Superior temporal gyrus (tissue), 1 donor: Measurements from ENCODE around the gene AZU1.

Experiments
- DNase-seq: peaks from one replicate; pipeline ENCODE4 v3.0.0-alpha.2; 2016; ENCODE audit errors: extremely low spot score

Gene AZU1

DNA sequence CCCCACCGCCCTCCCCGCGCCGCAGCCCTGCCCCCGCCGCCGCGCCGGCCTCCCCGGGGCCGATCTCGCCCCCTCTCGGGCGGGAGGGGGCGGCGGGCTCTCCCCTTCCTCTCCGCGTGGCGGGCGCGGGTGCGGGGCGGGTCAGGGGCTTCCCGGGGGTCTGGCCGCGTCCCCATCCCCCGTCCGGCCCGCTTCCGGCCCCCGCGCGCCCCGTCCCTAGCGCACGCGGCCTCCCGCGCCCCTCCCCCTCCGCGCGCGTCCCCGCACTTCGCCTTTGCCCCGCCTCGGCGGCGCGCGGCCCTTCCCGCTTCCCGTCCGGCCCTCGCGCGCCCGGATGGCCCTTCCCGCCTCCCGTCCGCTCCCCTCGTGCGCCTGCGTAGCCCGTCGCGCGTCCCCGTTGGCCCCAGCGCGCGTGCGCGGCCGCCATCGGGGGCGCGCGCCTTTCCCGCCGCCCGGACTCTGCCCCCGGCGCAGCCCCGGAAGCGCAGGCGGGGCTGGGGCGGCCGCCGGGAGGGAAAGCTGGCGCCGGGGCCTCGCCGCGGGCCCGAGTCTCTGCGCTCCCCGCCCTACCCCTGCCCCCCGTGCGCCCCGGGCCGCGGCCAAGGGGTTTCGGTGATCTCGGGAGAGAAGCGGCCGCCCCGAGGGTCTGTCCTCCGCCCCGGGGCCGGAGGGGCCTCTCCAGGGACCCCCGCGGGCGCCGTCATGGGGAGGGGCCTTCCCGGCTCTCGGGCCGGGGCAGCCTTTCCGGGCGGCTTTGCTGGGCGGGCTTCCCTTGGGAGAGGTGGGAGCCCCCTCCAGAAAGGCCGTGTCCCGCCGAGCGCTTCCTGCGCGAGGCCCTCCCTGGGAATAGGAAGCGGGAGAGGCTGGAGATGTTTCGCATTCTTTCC lies 29.9 kb upstream of the AZU1 start:
- peak; percentile 70 for DNase-seq

GRCh38 chr19:798415-799075 lies 29.1 kb upstream of the AZU1 start:
- DNase-seq: no peak

DNA sequence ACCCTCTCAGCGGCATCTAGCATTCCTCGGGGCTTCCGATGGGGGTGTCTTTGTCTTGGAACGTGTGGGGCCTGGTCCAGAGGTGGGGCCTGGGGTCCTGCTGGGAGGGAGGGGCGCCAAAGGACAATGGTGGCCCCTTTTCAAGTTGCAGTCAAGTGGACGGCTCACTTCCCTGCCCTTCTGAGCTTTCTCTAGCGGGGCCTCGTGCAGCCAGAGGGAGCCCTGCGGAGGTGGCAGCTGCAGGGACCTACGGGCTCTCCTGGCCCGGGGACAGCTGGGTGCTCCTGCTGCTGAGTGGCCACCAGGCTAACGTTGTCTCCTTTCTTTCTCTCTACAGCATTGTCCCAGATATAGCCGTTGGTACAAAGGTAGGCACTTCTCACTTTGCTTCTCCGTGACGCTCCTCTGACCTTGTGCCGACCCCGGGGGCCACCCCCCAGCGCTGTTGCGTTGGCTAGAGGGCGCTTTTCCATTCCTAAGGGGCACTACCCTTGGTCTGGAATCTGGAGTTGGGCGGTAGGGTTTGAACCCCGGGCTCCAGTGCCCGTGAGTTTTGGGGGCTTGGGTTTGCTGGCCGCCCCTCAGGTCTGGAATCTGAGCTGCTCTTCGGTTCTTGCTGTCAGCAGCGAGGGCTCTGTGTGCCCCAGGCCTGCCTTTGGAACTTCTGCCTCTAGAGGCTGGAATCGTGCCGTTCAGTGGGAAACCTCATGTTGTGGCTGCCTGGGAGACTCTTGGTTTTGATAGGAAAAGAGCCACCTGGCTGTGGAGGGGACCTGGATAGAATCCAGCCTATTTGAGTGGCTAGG lies 28.4 kb upstream of the AZU1 start:
- no peak for DNase-seq

GRCh38 chr19:800360-801029 lies 27.1 kb upstream of the AZU1 start:
- DNase-seq: no peak

GRCh38 chr19:801030-801860 lies 26.4 kb upstream of the AZU1 start:
- DNase-seq: no peak

DNA sequence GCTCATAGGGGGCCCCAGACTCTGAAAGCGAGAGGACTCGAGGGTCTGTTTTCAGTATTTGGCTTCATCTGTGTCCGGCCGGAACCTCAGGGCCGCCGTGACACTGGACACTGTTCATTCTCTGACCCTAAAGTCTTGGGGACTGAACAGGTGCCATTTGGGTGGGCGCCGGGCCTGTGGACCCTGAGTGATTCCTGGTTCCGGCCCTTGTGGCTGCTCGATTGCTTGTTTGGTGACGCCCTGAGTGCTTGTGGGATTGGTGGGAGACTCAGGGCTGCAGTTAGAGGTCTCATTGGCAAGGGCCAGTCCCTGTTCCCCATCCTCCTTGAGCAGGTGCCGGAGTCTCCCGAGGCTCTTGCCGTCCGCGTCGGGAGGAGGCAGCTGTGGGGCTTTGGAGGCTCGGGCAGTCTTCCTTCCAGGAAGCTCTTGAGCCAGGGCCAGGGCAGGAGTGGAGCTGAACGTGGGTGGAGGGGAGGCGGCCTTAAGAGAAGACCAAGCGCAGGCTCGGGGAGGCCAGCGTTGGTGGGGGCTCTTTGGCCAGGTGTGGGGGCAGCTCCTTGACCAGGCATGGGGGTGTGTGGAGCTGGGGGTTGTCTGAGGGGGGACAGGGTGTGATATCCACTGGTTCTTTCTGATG lies 25.7 kb upstream of the AZU1 start:
- DNase-seq: no peak

- DNase-seq: no peak
These were observed 25.0 kb upstream of the AZU1 start for GRCh38 chr19:802498-803098.

GRCh38 chr19:803099-803561 lies 24.5 kb upstream of the AZU1 start:
- DNase-seq: no peak

DNA sequence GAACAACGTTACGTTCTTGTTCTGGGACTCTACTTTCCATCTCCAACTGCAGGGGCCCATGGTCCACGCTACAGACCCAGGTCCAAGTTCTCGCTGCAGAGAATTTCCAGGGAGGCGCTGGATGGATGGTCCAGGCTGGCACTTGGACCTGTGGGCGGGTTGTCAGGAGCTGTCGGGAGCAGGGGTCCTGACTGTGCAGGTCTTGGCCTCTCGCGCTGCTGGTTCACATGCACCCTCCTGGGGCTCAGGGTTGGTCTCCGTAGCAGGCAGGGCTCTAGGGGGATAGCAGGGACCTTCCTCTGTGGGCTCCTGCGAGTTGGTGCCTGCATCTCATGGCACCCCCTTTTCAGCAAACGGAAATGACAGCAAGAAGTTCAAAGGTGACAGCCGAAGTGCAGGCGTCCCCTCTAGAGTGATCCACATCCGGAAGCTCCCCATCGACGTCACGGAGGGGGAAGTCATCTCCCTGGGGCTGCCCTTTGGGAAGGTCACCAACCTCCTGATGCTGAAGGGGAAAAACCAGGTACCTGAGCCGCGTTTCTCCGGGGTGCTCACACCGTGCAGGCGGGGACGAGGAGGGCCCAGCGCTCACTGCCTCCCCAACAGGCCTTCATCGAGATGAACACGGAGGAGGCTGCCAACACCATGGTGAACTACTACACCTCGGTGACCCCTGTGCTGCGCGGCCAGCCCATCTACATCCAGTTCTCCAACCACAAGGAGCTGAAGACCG lies 23.8 kb upstream of the AZU1 start:
- DNase-seq: no peak

GRCh38 chr19:804419-805165 lies 23.0 kb upstream of the AZU1 start:
- no peak for DNase-seq

DNA sequence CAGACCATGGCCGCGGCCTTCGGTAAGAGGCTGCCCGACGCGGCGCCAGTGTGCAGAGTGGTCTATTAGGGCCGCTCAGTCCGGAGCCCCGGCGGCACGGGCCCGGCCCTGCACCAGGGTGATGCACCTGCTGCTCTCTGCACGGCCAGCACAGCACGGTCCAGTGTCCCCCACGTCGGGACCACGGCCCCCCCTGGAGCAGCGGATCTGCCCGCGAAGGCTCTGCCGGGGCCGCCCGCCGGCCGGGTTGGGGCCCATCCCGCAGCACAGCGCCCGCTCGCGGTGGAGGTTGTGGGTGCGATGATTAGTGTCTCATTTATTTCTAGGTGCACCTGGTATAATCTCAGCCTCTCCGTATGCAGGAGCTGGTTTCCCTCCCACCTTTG lies 22.5 kb upstream of the AZU1 start:
- DNase-seq: no peak

DNA sequence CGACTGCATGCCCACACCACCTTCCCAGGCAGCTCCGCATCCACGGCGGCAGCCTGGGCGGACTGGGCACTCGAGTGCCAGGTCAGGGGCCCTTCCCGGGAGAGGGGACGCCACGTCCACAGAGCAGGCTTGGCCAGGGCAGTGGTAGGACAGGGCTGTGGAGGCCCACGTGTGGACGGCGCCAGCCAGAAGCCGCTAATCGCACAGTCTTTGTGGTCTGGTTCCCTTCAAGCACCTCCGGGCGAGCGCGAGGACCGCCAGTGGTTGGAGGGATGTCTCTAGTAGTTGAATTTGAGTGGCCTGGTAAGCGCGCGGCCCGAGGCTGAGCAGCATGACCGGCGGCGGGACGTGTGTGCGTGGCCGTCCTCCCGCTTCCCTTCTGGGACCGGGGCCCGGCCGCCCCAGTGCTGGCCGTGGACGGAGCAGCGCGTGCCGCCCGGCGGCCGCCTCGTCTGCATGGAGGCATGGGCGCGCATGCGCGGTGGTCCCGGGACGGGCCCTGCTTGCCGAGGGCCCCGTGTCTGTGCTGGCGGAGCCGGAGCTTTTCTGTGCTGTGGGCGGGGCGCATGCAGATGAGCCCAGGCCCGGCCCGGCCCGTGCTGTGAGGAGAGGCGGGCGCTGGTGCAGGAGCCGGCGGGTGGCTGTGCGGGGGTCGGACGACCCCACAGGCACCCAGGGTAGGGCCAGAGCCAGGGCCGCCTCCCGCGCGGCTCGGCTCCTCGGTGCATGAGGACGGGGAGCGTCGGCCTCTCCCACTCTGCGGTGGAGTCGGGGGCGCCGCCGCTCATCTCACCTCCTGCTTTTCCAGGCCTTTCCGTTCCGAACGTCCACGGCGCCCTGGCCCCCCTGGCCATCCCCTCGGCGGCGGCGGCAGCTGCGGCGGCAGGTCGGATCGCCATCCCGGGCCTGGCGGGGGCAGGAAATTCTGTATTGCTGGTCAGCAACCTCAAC lies 21.8 kb upstream of the AZU1 start:
- DNase-seq: no peak

DNA sequence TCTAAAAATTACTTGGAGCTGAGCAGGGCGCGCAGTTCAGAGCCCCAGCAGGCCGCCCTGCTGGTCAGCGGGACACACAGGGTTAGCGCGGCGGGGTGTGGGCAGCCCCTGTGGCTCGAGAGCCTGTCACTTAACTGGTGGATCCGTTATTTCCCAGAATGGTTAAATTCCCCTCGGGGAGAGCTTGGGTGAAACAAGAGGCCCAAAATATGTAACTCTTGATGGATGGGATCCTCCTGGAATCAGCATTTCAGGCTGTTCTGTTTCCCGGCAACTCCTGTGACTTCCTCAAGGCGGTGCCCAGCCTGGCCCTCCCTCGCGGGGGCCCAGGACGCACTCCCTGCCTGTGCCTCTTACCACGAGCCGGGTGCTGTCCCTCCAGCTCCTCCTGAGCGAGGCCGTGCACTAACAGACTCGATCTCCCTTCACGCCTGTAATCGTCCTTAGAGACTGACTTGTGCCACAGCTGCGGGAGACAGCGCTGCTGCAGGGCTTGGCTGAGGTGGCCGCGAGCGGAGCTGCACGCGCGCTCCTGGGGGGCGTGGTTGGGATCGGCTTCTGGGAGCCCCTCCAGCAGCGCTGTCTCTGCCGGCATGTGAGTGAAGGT lies 20.7 kb upstream of the AZU1 start:
- no peak for DNase-seq

- no peak for DNase-seq
These were observed 19.8 kb upstream of the AZU1 start for GRCh38 chr19:807627-808422.

DNA sequence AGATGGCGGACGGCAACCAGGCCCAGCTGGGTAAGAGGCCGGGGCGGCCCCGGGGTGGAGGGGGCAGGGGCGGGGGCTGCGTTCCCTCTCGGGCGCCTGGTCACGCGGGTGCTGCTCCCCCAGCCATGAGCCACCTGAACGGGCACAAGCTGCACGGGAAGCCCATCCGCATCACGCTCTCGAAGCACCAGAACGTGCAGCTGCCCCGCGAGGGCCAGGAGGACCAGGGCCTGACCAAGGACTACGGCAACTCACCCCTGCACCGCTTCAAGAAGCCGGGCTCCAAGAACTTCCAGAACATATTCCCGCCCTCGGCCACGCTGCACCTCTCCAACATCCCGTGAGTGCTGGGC lies 19.2 kb upstream of the AZU1 start:
- DNase-seq: no peak
